ENCODE measurements around the gene HOXA7.

HOXA7 gene

DNA sequence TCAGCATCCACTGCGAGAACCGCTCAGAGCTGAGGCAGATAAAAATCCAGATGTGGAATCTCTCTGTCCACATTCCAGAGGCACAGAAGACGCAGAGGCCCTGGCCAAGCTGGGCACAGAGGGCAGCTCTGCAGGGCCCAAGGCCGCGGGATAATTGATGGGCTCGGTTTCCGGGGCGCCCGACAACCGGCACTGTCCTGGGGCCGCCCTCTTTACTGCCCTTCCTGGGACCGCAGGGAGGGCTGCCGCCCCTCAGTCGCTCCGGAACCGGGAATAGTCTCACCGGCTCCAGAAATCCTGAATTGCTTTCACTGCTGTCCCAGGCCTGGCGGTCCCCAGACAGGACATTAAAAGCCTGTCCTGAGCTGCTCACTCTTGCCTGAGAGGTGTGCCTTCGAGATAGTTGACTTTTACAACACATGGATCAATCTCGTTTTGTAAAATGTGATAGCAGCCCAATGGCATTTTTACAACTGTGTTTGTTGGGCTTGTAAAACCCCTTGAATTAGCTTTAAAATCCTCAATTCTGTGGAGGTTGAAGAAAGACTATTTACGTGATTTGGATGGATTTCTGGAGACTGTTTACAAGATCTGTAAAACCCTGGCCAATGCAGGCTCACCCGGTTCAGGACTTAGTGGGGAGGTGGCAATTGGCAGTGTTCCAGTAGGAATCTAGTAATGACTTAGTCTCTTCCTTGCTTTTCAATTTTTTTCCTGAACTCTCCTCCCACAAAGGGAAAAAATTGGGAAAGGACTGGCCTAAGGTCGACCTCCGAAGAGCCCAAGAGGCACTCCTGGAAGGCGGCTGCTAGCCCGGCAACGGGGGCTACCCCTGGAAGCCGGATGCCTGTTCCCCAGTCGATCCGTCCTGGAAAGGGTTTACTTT, 7.5 kb downstream of the HOXA7 start:
- TF ChIP-seq, protein P1, sequence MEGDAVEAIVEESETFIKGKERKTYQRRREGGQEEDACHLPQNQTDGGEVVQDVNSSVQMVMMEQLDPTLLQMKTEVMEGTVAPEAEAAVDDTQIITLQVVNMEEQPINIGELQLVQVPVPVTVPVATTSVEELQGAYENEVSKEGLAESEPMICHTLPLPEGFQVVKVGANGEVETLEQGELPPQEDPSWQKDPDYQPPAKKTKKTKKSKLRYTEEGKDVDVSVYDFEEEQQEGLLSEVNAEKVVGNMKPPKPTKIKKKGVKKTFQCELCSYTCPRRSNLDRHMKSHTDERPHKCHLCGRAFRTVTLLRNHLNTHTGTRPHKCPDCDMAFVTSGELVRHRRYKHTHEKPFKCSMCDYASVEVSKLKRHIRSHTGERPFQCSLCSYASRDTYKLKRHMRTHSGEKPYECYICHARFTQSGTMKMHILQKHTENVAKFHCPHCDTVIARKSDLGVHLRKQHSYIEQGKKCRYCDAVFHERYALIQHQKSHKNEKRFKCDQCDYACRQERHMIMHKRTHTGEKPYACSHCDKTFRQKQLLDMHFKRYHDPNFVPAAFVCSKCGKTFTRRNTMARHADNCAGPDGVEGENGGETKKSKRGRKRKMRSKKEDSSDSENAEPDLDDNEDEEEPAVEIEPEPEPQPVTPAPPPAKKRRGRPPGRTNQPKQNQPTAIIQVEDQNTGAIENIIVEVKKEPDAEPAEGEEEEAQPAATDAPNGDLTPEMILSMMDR (conservative IDR thresholded peaks at IDR 0.05; ENCODE audit: low read depth, low read length): no peak
- DNase-seq (ENCODE audit: low read depth): no peak
- H3K4me3 ChIP-seq (ENCODE audit: low read length): no peak overlapping the region

DNA sequence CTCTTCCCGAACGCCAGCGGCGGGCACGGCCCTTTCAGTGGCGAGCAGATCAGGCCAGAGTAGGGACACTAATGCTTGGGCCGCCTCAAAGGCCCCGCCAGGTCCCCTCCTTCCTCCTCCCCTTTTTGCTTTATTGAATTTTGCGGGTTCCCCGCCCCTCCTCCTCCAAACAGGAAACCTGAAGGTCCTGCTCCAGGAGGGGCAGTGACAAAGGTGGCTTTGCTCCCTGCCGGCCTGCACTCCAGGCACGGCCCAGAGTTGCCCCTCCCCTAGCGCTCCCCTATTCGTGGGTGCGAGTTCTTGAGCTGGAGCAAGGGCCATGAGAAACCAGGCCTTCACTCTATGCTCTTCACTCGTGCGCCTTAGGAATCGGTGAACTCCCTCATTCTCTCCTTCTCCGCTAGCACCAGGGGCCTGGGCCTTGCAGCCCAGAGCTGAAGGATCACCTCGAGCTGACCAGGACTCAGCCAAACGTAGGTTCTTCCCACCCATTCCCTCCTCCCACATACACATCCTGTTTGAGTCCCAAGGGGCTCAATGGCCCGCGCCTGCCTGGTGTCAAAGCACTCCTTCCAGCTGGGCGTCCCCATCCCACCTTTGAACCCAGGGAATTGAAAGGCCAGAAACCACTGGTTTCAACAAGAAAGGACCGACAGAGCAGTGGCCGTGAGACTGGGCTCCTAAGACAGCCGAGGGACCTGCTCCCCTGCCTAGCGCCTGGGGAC, 8.3 kb downstream of the HOXA7 start:
- no peak overlapping the region for H3K4me3 ChIP-seq (ENCODE audit: low read length)
- DNase-seq (ENCODE audit: low read depth): no peak
- TF ChIP-seq, protein P1 (conservative IDR thresholded peaks at IDR 0.05; ENCODE audit: low read depth, low read length): no peak

DNA sequence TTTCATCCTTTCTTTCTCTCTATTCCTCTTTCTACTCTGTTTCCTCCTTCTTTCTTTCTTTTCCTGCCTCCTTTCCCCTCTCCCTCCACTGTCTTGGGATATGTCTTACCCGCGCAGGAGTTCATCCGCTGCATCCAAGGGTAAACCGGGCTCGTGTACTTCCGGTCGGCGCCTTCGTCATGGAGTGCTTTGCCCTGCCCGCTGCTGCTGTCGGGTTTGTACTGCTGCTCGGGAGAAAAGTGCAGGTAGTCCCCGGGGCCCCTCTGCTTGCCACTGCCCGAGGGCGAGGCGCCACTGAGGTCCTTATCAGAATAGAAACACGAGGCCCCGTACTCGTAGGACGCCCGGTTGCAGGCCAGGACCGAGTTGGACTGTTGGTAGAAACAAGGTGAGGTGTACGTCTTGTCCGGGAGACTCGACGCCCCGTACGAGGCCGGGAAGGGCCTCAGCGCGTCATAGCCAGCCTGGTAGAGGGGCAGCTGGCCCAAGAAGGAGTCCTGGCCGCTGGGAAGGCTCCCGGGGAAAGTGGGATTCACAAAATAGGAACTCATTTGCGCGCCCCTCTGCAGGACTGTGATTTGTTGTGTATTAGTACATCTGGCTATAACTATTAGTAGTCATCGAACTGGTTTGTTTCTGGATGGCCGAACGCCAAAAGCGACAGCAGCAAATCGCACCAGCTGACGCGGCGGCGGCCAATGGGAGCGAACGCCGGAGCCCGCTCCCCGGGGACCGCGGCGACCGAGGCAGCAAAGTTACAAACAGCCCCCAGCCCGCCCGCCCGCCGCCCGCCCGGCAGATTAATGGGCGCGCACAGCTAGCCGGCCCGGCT, 9.1 kb downstream of the HOXA7 start, which contains the start of gene HOXA6:
Gene HOXA6, minus strand, starts transcription at position 576 of the 832 bp plus-strand sequence. Its CDS starts 25 bp downstream, at position 551.
- no peak within 1 kb of the TSS for H3K4me3 ChIP-seq (ENCODE audit: low read length)
- DNase-seq (ENCODE audit: low read depth): no peak
- TF ChIP-seq, protein P1 (conservative IDR thresholded peaks at IDR 0.05; ENCODE audit: low read depth, low read length): no peak

DNA sequence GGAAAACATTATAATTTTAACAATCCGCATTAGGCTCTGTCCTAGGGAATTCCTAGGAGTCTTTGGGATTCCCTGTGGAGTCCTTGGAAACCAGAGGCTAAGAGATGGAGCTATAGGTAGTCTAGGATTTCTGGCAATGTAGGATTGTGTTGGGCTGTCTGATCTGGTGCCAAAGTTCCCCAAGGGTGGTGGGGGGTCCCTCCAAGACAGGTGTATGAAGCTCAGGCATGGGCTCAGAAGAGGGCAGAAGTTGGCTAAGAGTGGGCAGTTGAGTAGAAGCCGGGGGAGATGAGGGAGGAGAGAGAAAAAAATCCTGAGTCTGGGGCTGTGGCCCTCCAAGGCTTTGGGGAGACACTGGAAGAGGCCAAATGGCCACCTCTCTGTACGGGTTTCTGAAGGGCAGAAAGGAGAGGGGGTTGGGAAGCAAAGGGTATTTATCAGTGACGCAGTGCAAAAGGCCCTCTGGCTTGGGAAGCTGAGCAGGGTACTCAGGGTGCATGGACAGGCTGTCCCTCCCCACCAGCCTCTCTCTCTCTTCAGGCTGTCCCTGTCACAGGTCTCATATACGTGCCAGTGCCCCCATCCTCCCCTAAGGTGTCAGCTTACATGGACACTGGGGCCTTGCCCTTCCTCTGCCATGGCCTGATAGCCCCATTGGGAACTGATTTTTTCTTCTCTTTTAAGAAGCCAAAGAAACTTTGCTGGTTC, 9.8 kb downstream of the HOXA7 start:
- no peak for DNase-seq (ENCODE audit: low read depth)
- no peak overlapping the region for H3K4me3 ChIP-seq (ENCODE audit: low read length)
- TF ChIP-seq, protein P1 (conservative IDR thresholded peaks at IDR 0.05; ENCODE audit: low read depth, low read length): no peak

DNA sequence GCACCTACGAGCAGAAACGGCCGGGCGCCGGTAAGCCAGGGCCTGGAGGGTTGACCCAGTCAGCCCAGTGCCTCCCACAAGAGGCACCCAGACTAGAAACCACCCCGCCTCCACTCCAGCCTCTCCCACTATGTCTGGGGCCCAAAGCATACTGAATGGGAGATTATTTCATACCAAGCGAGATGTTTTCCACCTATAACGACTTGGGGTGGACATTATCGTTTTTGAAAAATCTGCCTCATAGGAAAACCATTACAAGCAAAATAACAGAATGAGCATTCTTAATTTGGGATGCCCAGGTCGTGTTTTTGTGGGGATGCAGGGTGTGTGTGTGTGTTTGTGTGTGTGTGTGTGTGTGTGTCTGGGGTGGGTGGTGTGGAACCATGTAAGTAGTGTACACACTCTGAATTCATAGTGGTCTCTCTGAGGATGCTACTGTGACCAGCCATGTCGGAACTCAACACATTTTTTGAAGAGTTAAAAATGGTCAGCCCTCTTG, 10.5 kb downstream of the HOXA7 start:
- TF ChIP-seq, protein P1 (conservative IDR thresholded peaks at IDR 0.05; ENCODE audit: low read depth, low read length): no peak
- no peak overlapping the region for H3K4me3 ChIP-seq (ENCODE audit: low read length)
- DNase-seq (ENCODE audit: low read depth): no peak
